Ovary (tissue), 9 donors: ENCODE data around the gene VEPH1. TPM values are rescaled to one million over a fixed set of nuclear protein-coding genes. Genes with fewer than 3 reads are reported as not detected.

Experiments
- DNase-seq, 5 donors: peaks; one replicate each; pipeline ENCODE4 v3.0.0-alpha.2; 2019 to 2020
- H3K27ac ChIP-seq, 2 donors: fragments of 200-600 bp; one replicate each; pipeline versions ENCODE4 v1.5.1 to v1.8.0; 2019 to 2022
- H3K27me3 ChIP-seq: fragments of 200-600 bp; one replicate; pipeline ENCODE4 v1.8.0; 2022
- H3K36me3 ChIP-seq: fragments of 200-600 bp; sonication (generic); one replicate; pipeline ENCODE4 v1.5.1; 2019
- H3K4me1 ChIP-seq: one replicate; pipeline ENCODE4 v1.8.1; 2013; ENCODE audit warnings: mild to moderate bottlenecking, moderate library complexity; ENCODE audit not compliant: insufficient read depth
- H3K4me3 ChIP-seq: fragments of 200-600 bp; sonication (generic); one replicate; pipeline ENCODE4 v1.5.1; 2017
- H3K9me3 ChIP-seq, 2 donors: fragments of 200-600 bp in 1 of 2; sonication (generic) in 1 of 2; one replicate each; pipeline versions ENCODE4 v1.5.1 to v1.8.1; 2013 to 2019; ENCODE audit warnings: mild to moderate bottlenecking in 1 of 2, moderate library complexity in 1 of 2
- CTCF ChIP-seq, 3 donors: fragments of 450-650 bp in 2 of 3; fragments of 200-600 bp in 1 of 3; IDR thresholded peaks; one replicate each; pipeline versions ENCODE4 v1.5.1 to v1.8.0; 2016 to 2022; ENCODE audit warnings: antibody characterized with exemption in 3 of 3, mild to moderate bottlenecking in 1 of 3
- EP300 ChIP-seq: sonication (generic); formaldehyde crosslinking; IDR thresholded peaks from one replicate; pipeline ENCODE4 v1.6.1; 2017; ENCODE audit warnings: antibody characterized with exemption
- POLR2A ChIP-seq: fragments of 450-650 bp; IDR thresholded peaks from one replicate; pipeline ENCODE4 v1.6.1; 2017; ENCODE audit warnings: antibody characterized with exemption, mild to moderate bottlenecking, moderate library complexity
- WGBS, 3 donors: extraction: QIAGEN DNeasy Blood & Tissue Kit in 1 of 3; methylation state at CpG; one replicate each; pipeline versions ENCODE4 v1.1.5 to v1.1.7; 2013 to 2017; 5-methylcytosine and 5-hydroxymethylcytosine counted together
- intact Hi-C, 4 donors: fragments of 100-400 bp; cut with DNase I; formaldehyde crosslinking; loops; one replicate each; pipeline versions ENCODE4 v1.11.0 to v1.15.1; 2022 to 2023
- polyA plus RNA-seq, 2 donors: library from polyadenylated mRNA; stranded (reverse); fragments of 200-250 nt in 1 of 2; fragments of 350-450 nt in 1 of 2; fragmentation: Illumina TruSeq in 1 of 2; extraction: RNeasy Lipid Tissue Mini Kit (QIAGEN cat#74804) in 1 of 2; gene quantifications; one replicate each; pipeline ENCODE4 v1.2.3, GENCODE V29; 2013 to 2014
- total RNA-seq, 7 donors: library from RNA; depleted of rRNA in 2 of 7; stranded (reverse); fragments of >200 nt in 2 of 7; fragmentation: NEBNext Ultra II Directional in 3 of 7; extraction: Animal tissue kit (Norgen Biotek cat#: 25700) in 3 of 7; gene quantifications; one replicate each; pipeline versions ENCODE4 v1.1.0 to v1.2.4, GENCODE V29; 2016 to 2023
- donor health status: DM: no; HTN: no; CAD: no; lungs with moderate emphysema.
- donor health status: DM: no; HTN: no; CAD: no.
- donor health status: Bipolar disorder and iron deficiency.
- donor health status: DM: yes; HTN: yes; CAD: no.
- donor health status: DM: no; HTN: no; CAD: no.
- donor health status: DM: yes; HTN: yes; CAD: no.

VEPH1 gene
- total and polyA plus RNA-seq, 9 donors, result 0.23 to 4.6 (median 1.3) TPM; not detected in 1

- H3K36me3 ChIP-seq, result no peaks in the 10 kb centered on the region
- no peak overlapping the region for H3K27ac ChIP-seq
- no peaks in the 10 kb centered on the region for H3K27me3 ChIP-seq
- no peak overlapping the region for H3K4me3 ChIP-seq
- no peak for TF ChIP-seq CTCF (IDR thresholded peaks at IDR 0.05)
- TF ChIP-seq EP300, result no peak
- TF ChIP-seq POLR2A, result no peak
- no peaks in the 10 kb centered on the region for H3K4me1 ChIP-seq
- WGBS, 3 donors, result 88 to 96% (median 91%) methylated on average over 3 of the region's 3 CpGs
- intact Hi-C loops, result no loop called here
- DNase-seq, result no peak
- no peaks in the 10 kb centered on the region for H3K9me3 ChIP-seq
These were observed 135.0 kb downstream of the VEPH1 start for GRCh38 chr3:157368171-157368570.

- DNase-seq, result no peak
- Histone ChIP-seq H3K27me3 (no peaks in the 10 kb centered on the region), H3K9me3 (no peaks in the 10 kb centered on the region), H3K4me1 (no peaks in the 10 kb centered on the region), H3K36me3 (no peaks in the 10 kb centered on the region), H3K4me3 (no peak overlapping the region), H3K27ac (no peak overlapping the region)
- intact Hi-C loops, result no loop called here
- WGBS, 3 donors, result 55 to 64% (median 59%) methylated on average over 3 of the region's 3 CpGs
- TF ChIP-seq POLR2A, result no peak
- TF ChIP-seq EP300, result no peak
- TF ChIP-seq CTCF (IDR thresholded peaks at IDR 0.05), result no peak
These were observed 139.8 kb downstream of the VEPH1 start for GRCh38 chr3:157363393-157363792.

- WGBS, 3 donors, result 78 to 90% (median 84%) methylated on average over 2 of the region's 2 CpGs
- H3K4me3 ChIP-seq, result no peak overlapping the region
- H3K36me3 ChIP-seq, result no peaks in the 10 kb centered on the region
- no peaks in the 10 kb centered on the region for H3K27me3 ChIP-seq
- intact Hi-C loops, result no loop called here
- no peaks in the 10 kb centered on the region for H3K9me3 ChIP-seq
- H3K4me1 ChIP-seq, result no peaks in the 10 kb centered on the region
- DNase-seq, result no peak
- TF ChIP-seq POLR2A (no peak), EP300 (no peak), CTCF (IDR thresholded peaks at IDR 0.05) (no peak)
- no peak overlapping the region for H3K27ac ChIP-seq
These were observed 140.9 kb downstream of the VEPH1 start for GRCh38 chr3:157362348-157362747.

GRCh38 chr3:157360044-157360443 is 143.2 kb downstream of the VEPH1 start:
- H3K27ac ChIP-seq, result no peak overlapping the region
- TF ChIP-seq EP300 (no peak), CTCF (IDR thresholded peaks at IDR 0.05) (no peak), POLR2A (no peak)
- H3K27me3 ChIP-seq, result no peaks in the 10 kb centered on the region
- no peaks in the 10 kb centered on the region for H3K36me3 ChIP-seq
- H3K9me3 ChIP-seq, result no peaks in the 10 kb centered on the region
- no peak overlapping the region for H3K4me3 ChIP-seq
- intact Hi-C loops, result no loop called here
- no peak for DNase-seq
- 30 to 52% (median 45%) methylated on average over 2 of the region's 2 CpGs for WGBS, 3 donors
- no peaks in the 10 kb centered on the region for H3K4me1 ChIP-seq

- no peak for DNase-seq
- Histone ChIP-seq H3K9me3 (no peaks in the 10 kb centered on the region), H3K4me3 (no peak overlapping the region), H3K27me3 (no peaks in the 10 kb centered on the region), H3K36me3 (no peaks in the 10 kb centered on the region), H3K27ac (no peak overlapping the region), H3K4me1 (no peaks in the 10 kb centered on the region)
- intact Hi-C loops, result no loop called here
- TF ChIP-seq POLR2A (no peak), CTCF (IDR thresholded peaks at IDR 0.05) (no peak), EP300 (no peak)
- 60 to 74% (median 74%) methylated on average over 1 of the region's 1 CpG for WGBS, 3 donors
These were observed 146.7 kb downstream of the VEPH1 start for GRCh38 chr3:157356541-157356940.
